Ishikawa (cell line): ENCODE results near the gene SMAD9.

Experiments
- CEBPB ChIP-seq: IDR thresholded peaks from 2 replicates; pipeline ENCODE4 v1.6.1; 2012
- CREB1 ChIP-seq: IDR thresholded peaks from 2 replicates; pipeline ENCODE4 v1.6.1; 2012; ENCODE audit warnings: low read depth
- EGR1 ChIP-seq: IDR thresholded peaks from 2 replicates; pipeline ENCODE4 v1.6.1; 2012
- EP300 ChIP-seq: IDR thresholded peaks from 2 replicates; pipeline ENCODE4 v1.6.1; 2012; ENCODE audit warnings: borderline replicate concordance
- FOXM1 ChIP-seq: IDR thresholded peaks from 2 replicates; pipeline ENCODE4 v1.6.1; 2012; ENCODE audit warnings: low read depth, borderline replicate concordance
- MAX ChIP-seq: IDR thresholded peaks from 2 replicates; pipeline ENCODE4 v1.6.1; 2012
- NFIC ChIP-seq: IDR thresholded peaks from 2 replicates; pipeline ENCODE4 v1.6.1; 2012
- RAD21 ChIP-seq: IDR thresholded peaks from 2 replicates; pipeline ENCODE4 v1.6.1; 2012; ENCODE audit warnings: low read depth
- REST ChIP-seq: IDR thresholded peaks from 2 replicates; pipeline ENCODE4 v1.6.1; 2012; ENCODE audit warnings: low read depth, mild to moderate bottlenecking
- TAF1 ChIP-seq: IDR thresholded peaks from 2 replicates; pipeline ENCODE4 v1.6.1; 2012; ENCODE audit warnings: low read depth, mild to moderate bottlenecking
- TCF12 ChIP-seq: IDR thresholded peaks from 2 replicates; pipeline ENCODE4 v1.6.1; 2012; ENCODE audit warnings: low read depth
- TEAD4 ChIP-seq: IDR thresholded peaks from 2 replicates; pipeline ENCODE4 v1.6.1; 2012
- YY1 ChIP-seq: IDR thresholded peaks from 2 replicates; pipeline ENCODE4 v1.6.1; 2012; ENCODE audit warnings: low read depth

GRCh38 chr13:36913463-36913862 is 6.6 kb downstream of the SMAD9 start:
- TF ChIP-seq TAF1: no peak
- no peak for TF ChIP-seq EP300
- TF ChIP-seq YY1: no peak
- no peak for TF ChIP-seq REST
- no peak for TF ChIP-seq EGR1
- no peak for TF ChIP-seq MAX
- TF ChIP-seq RAD21: no peak
- no peak for TF ChIP-seq TEAD4
- no peak for TF ChIP-seq NFIC
- TF ChIP-seq TCF12: no peak
- TF ChIP-seq FOXM1: no peak
- no peak for TF ChIP-seq CEBPB
- TF ChIP-seq CREB1: no peak
